SJSA1 (cell line): ENCODE data around the gene APOA1. TPM values are rescaled to one million over a fixed set of nuclear protein-coding genes. Genes with fewer than 3 reads are reported as not detected.

Experiments
- DNase-seq, 2 experiments: peaks; one replicate each; pipeline ENCODE4 v3.0.0-alpha.2; 2015 to 2020; ENCODE audit warnings: low spot score in 2 of 2, low read depth in 1 of 2
- H3K27ac ChIP-seq: fragments of 250-450 bp; sonication (Bioruptor Pico); 2 replicates; pipeline ENCODE4 v1.5.1; 2020; ENCODE audit warnings: mild to moderate bottlenecking, moderate library complexity
- H3K27me3 ChIP-seq: fragments of 250-450 bp; sonication (Bioruptor Pico); replicated peaks from 2 replicates; pipeline ENCODE4 v1.5.1; 2020; ENCODE audit warnings: mild to moderate bottlenecking, moderate library complexity
- H3K36me3 ChIP-seq: fragments of 250-450 bp; sonication (Bioruptor Pico); 2 replicates; pipeline ENCODE4 v1.5.1; 2020; ENCODE audit warnings: mild to moderate bottlenecking
- H3K4me1 ChIP-seq: fragments of 250-450 bp; sonication (Bioruptor Pico); replicated peaks from 2 replicates; pipeline ENCODE4 v1.6.1; 2021; ENCODE audit warnings: mild to moderate bottlenecking
- H3K4me3 ChIP-seq: fragments of 250-450 bp; sonication (Bioruptor Pico); 2 replicates; pipeline ENCODE4 v1.5.1; 2020; ENCODE audit warnings: mild to moderate bottlenecking
- H3K9me3 ChIP-seq: fragments of 250-450 bp; sonication (Bioruptor Pico); replicated peaks from 2 replicates; pipeline ENCODE4 v1.5.1; 2020; ENCODE audit warnings: mild to moderate bottlenecking
- total RNA-seq: library from RNA; depleted of rRNA; stranded (reverse); fragments of >200 nt; shearing (Covaris generic); gene quantifications from 2 replicates; pipeline ENCODE4 v1.2.3, GENCODE V29; 2014

Gene APOA1
- total RNA-seq, 1 experiment from 2014 or later = not detected

DNA sequence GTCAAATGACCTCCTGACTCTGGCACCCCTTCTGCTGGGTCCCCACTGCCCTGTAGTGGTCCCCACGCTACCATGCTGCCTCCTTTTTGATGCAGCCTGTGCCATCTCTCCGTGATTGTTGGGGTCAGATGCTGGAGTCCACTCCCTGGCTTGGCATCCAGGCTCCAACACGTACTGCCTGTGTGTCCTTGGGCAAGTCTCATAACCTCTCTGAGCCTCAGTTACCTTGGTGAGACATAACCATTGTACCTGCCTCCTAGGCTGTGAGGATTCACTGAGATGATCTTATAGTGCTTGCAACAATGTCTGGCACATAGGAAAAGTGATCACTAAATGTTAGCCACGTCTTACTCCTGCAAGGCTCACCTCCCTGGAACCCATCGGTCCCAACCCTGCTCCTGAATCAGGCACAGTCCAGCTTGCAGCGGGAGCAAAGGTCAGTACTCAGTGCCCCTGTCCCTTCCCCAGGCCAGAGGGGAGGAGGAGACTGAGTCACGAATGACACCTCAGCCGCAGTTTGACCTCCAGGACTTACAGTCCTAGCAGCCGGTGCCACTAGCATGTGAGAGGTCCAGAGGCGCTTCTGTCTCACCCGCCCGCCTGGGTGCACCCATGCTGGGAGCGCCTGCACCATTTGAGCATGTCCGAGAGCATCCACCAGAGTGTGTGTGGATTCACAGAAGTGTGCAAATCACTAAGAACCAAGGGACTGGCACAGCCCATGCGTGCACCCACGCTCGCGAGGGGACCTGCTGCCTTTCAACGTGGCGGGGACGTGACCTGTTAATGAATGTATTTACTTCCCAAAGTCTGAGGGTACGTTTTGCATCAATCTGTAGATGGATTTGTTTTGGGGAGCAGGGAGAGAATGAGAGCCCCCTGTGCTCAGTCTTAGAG is 11.3 kb downstream of the APOA1 start:
- Histone ChIP-seq H3K4me1 (no peaks in the 10 kb centered on the region), H3K27ac (no peak overlapping the region), H3K36me3 (no peaks in the 10 kb centered on the region), H3K4me3 (no peak overlapping the region), H3K27me3 (no peaks in the 10 kb centered on the region), H3K9me3 (no peaks in the 10 kb centered on the region)
- no peak for DNase-seq

DNA sequence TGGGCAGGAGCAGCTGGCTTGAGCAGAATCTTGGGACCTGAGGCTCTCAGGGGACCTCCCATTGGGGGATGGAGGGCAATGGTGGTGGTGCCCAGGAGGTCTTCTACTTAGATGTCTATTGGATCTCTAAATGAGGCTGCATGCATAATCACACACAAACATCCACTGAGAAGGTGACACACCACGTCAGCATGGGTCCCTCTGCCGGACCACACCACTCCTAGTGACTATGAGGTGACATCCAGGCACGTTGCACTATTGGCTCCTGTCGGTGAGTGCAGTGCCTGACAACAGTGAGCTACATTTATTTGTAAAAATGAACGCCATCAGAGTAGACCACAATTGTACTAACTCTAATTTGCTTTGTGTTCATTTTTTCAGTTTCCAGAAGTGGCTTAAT is 12.0 kb downstream of the APOA1 start:
- no peaks in the 10 kb centered on the region for H3K9me3 ChIP-seq
- H3K4me1 ChIP-seq = no peaks in the 10 kb centered on the region
- H3K27me3 ChIP-seq = no peaks in the 10 kb centered on the region
- no peak for DNase-seq
- no peak overlapping the region for H3K27ac ChIP-seq
- H3K36me3 ChIP-seq = no peaks in the 10 kb centered on the region
- no peak overlapping the region for H3K4me3 ChIP-seq

DNA sequence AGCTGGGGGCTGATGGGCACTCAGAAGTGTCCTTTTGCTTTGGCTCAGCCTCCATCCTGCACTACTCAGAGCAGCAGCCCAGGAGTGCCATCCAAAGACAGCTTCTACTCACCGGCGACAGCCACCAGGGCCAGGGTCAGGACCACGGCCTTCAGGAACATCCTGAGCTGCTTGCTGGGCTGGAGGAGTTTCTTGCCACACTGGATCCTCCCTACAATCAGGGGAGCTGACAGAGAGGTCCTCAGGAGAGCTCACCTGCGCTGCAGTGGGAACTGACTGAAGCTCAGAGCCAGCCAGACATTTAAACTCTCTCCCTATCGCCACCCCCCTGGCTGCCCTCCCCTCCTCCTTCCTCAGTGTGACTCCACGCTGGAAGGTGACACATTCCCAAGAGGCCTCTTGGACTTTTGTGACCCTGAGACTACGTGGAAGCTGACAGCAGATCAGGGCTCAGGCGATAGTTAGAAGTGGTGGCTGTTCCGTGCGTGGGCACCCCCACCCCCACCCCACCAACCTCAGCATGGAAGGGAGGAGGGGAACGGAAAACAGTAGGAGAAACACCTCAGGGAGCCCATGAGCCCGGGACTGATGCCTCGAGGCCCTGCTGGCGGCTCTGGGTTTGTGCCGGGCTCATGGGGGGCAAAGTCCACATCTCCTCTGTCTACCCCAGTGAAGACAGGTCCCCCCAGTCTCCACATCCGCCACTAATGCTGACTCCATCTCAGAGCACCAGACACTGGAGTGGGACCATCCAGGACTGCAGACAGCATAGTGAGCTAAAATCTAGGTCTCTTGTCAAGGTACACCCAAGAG is 14.2 kb downstream of the APOA1 start, which contains the start of gene APOA4:
Gene APOA4 (minus strand): TSS at position 274 of the 813 bp plus-strand sequence. CDS start 113 bp downstream, at position 161.
- no peaks in the 10 kb centered on the region for H3K36me3 ChIP-seq
- H3K4me1 ChIP-seq = no peaks in the 10 kb centered on the region
- no peaks in the 10 kb centered on the region for H3K27me3 ChIP-seq

DNA sequence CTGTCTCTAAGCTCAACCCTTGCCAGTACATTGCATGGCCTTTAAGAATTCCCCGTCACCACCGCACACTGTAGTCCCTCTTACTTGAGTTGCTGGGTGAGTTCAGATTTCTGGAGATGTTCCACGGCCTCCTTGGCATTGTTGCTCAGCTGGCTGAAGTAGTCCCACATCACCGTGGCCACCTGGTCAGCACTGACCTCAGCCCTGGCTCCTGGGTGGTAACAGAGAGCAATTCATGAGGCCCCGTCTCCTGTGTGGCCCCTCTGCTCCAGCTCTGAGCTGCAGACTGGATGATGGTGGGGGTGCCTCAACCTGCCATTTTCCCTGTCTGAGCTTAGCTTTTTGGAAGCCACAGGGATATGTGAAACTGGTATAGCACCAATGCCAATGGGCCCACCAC is 14.8 kb downstream of the APOA1 start:
- no peaks in the 10 kb centered on the region for H3K36me3 ChIP-seq
- no peak for DNase-seq
- no peak overlapping the region for H3K4me3 ChIP-seq
- no peaks in the 10 kb centered on the region for H3K27me3 ChIP-seq
- H3K4me1 ChIP-seq = no peaks in the 10 kb centered on the region
- no peaks in the 10 kb centered on the region for H3K9me3 ChIP-seq
- H3K27ac ChIP-seq = no peak overlapping the region

More for the DNA sequence above, 14.2 kb downstream of the APOA1 start, which contains the start of gene APOA4:
- Histone ChIP-seq H3K4me3 (no peak within 1 kb of the TSS), H3K9me3 (no peaks in the 10 kb centered on the region), H3K27ac (no peak within 1 kb of the TSS)
- DNase-seq = no peak

DNA sequence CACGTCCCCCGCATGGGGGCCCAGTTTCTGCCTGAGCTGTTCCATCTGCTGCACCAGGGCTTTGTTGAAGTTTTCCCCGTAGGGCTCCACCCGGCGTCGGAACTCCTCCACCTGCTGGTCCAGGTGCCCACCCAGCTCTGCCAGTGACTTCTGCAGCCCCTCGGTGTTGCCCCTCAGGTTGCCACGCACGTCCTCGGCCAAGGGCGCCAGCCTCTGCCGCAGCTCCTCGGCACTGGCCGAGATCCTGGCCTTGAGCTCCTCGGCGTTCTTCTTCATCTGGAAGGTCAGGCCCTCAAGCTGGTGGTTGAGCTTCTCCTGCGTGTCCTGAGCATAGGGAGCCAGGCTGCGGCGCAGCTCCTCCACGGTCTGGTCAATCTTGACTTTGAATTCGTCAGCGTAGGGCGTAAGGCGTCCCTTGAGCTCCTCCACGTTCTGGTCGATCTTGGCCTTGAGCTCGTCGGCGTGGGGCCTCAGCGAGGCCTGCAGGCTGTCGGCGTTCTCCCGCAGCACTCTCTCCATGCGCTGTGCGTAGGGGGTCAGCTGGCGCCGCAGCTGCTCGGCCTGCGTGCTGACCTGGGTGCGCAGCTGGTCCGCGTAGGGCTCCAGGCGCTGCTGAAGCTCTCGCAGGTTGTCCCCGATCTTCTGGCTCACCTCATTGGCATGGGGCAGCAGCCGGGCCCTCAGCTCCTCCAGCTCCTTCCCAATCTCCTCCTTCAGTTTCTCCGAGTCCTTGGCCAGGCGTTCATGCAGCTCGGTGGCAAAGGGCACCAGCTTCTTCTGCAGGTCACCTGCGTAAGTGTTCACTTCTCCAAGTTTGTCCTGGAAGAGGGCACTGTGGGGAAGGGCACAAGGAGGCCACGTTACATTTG is 16.1 kb downstream of the APOA1 start:
- Histone ChIP-seq H3K4me1 (no peaks in the 10 kb centered on the region), H3K36me3 (no peaks in the 10 kb centered on the region), H3K27ac (no peak overlapping the region), H3K4me3 (no peak overlapping the region), H3K9me3 (no peaks in the 10 kb centered on the region), H3K27me3 (no peaks in the 10 kb centered on the region)
- no peak for DNase-seq

DNA sequence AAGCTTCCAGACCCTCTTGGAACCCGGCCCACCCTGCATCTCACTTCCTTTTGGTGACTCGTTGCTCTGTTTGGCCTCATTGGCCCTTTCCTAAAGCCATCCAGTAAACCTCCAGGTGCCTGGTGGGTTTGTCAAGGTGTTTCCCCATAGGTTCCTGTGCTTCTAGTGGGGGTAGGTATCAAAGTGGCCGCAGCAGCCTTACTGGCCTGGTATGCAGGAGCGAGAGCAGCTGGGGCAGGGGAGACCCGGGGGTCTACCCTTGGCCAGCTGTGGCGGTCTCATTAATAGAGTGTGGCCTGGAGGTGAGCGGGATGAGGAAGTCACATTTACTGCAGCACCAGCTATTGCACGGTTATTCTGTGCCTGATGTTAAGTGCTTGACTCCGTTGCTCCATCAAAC is 18.4 kb downstream of the APOA1 start:
- no peak overlapping the region for H3K27ac ChIP-seq
- H3K36me3 ChIP-seq = no peaks in the 10 kb centered on the region
- H3K9me3 ChIP-seq = no peaks in the 10 kb centered on the region
- H3K4me1 ChIP-seq = no peaks in the 10 kb centered on the region
- DNase-seq = no peak
- no peak overlapping the region for H3K4me3 ChIP-seq
- no peaks in the 10 kb centered on the region for H3K27me3 ChIP-seq

DNA sequence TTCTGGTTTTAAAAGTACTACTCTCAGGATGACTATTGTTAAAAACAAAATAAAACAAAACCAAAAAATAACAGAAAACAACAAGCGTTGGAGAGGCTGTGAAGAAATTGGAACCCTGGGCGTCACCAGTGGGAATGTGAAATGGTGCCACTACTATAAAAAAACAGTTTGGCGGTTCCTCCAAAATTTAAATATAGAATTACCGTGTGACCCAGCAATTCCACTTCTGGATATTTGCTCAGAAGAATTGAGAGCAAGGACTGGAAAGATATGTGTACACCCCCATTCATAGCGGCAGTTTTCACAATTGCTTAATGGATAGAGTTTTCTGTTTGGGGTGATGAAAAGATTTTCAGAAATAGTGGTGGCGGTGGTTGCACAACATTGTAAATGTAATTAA is 22.9 kb downstream of the APOA1 start:
- Histone ChIP-seq H3K4me1 (no peaks in the 10 kb centered on the region), H3K27ac (no peak overlapping the region), H3K4me3 (no peak overlapping the region), H3K27me3 (no peaks in the 10 kb centered on the region), H3K36me3 (no peaks in the 10 kb centered on the region), H3K9me3 (no peaks in the 10 kb centered on the region)
- DNase-seq = no peak

DNA sequence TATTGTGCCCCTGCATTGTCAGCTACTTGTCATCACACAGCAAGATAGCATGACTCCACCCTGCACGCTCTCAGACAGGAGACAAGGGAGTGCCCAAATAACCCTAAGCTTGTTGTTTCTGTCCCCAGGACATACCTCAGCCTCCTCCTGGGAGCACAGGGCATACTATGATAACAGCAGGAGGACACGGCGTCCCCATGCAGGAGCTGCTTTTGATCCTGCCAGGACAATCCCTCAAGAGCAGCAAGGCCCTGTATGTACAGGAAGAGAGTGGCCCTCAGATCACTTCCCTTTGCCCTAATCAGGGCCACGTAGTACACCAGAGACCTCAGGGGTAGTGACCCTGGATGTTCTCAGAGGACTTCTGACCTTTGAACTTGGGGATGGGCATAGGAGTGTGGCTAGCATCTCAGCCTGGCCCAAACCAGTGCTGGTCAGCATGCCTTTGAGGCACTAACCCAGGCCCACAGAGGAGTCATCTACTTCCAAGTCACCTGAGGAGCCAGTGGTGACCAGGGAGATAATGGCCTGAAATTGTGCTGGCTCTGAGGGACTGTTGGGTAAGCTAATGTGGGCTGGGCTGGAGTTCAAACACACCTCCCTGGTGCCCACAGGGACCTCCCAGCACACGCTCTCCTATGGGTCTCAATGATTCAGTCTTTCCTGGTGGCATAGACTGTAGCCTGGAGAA is 23.5 kb downstream of the APOA1 start:
- Histone ChIP-seq H3K36me3 (no peaks in the 10 kb centered on the region), H3K9me3 (no peaks in the 10 kb centered on the region), H3K4me3 (no peak overlapping the region), H3K27ac (no peak overlapping the region), H3K27me3 (no peaks in the 10 kb centered on the region), H3K4me1 (no peaks in the 10 kb centered on the region)
- no peak for DNase-seq

DNA sequence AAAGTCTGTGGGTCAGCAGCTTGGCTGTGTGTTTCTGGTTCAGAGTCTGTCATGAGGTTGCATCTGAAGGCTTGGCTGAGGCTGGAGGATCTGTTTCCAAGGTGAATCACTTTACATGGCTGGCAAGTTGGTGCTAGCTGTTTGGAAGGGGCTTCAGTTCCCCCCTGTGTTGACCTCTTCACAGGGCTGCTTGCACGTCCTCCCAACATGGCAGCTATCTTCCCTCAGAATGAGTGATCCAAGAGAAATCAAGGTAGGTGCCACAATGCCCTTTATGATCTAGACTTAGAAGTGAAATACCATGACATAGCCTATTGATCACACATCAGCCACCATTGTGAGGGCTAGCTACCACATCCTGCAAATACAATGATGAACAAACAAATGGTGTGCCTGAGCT is 24.3 kb downstream of the APOA1 start:
- no peaks in the 10 kb centered on the region for H3K36me3 ChIP-seq
- H3K27me3 ChIP-seq = no peaks in the 10 kb centered on the region
- H3K4me3 ChIP-seq = no peak overlapping the region
- H3K27ac ChIP-seq = no peak overlapping the region
- H3K9me3 ChIP-seq = no peaks in the 10 kb centered on the region
- no peaks in the 10 kb centered on the region for H3K4me1 ChIP-seq
- no peak for DNase-seq

DNA sequence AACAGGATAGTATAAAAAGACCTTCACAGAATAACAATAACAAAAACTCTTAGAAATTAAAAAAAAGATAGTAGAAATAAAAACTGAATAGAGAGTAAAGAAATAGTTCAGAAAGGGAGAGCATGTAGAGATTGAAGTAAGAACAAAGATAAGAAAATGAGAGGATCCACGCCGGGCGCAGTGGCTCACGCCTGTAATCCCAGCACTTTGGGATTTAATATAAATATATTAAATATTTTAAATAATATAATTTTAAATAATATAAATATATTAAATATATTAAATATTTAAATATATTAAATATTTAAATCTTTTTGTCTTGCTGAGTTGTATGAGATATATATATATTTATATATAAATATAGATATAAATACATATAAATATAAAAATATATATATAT is 25.3 kb downstream of the APOA1 start:
- Histone ChIP-seq H3K27ac (no peak overlapping the region), H3K27me3 (no peaks in the 10 kb centered on the region), H3K9me3 (no peaks in the 10 kb centered on the region), H3K4me1 (no peaks in the 10 kb centered on the region), H3K4me3 (no peak overlapping the region), H3K36me3 (no peaks in the 10 kb centered on the region)
- DNase-seq = no peak

DNA sequence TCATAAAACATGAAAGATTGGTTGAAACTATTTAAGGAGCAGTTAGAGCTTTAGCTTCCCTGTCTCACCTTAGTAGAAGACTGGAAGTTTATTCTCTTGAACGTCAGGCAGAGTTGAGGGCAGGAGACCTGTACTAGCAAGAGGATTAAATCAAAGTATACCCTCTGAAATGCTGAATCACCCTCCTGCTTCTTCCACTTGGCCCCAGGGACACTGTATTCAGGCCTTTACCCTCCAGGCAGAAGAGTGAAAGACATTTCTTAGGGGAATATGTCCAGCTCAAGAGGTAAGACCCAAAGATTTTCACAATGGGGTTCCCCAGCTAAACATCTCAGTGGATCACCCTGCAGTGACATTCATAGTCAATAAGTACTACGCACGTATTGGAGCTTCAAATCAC is 26.2 kb downstream of the APOA1 start:
- no peak for DNase-seq
- no peaks in the 10 kb centered on the region for H3K27me3 ChIP-seq
- H3K4me1 ChIP-seq = no peaks in the 10 kb centered on the region
- no peak overlapping the region for H3K4me3 ChIP-seq
- H3K36me3 ChIP-seq = no peaks in the 10 kb centered on the region
- H3K9me3 ChIP-seq = no peaks in the 10 kb centered on the region
- H3K27ac ChIP-seq = no peak overlapping the region

DNA sequence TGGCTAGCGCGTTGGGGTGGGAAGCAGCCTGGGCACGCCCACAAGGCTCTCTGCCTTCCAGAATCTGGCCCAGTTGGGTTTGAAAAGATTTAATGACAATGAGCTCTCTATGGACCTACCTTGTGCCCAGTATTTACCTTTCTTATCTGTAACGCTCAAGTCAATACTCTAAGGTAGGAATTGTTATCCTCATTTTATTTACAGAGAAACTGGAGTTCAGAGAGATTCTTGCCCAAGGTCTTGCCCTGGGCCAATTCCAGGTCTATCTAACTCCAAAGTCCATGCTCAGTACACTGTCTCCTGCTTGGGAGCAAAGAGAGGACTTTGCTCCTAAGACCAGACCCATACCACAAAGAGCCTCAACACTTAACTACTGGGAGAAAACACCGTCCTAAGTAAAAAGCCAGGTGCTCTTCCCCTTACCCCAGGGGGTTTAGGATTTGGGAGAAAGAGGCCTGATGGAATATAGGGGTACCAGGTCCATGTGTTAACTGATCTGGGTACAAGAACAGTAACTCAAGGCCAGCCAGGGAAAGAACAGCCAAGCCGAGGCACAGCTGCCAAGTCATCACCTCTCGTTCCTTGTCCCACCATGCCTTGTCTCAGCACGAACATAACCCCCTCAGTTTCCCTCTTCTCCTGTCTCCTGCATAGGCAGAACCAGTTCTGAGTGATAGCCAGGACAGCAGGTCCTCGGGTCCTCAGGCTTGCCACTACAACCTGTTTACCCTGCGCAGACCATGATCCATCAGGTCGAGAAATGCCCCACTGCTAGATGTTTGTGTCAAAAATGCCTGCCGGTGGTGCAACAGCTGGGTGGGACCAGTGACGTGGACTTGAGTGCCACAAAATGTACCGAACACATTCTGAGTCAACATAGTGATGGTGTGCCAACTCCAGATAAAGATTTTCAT is 28.9 kb downstream of the APOA1 start:
- no peaks in the 10 kb centered on the region for H3K27me3 ChIP-seq
- no peaks in the 10 kb centered on the region for H3K36me3 ChIP-seq
- H3K9me3 ChIP-seq = no peaks in the 10 kb centered on the region
- DNase-seq = no peak
- H3K27ac ChIP-seq = no peak overlapping the region
- no peak overlapping the region for H3K4me3 ChIP-seq
- H3K4me1 ChIP-seq = no peaks in the 10 kb centered on the region
